ENCODE data around the gene ISOC1.

The ISOC1 gene

DNA sequence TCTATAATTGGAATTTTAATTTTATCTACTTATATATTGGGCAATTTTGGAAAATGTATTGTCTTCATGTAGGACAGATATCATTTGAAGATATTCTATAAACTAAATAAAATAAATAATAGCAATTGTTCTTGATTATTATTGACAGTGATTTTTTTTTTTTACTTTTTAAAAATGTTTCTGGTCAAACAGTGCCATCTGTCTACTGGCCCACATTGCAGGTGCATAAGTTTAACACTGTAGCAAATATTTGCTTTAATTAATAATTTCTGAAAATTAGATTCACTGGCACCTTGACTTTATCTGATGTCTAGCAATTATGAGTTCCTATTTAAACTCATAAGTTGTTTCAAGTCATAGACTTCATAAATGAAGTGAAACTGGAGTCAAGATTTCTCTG, 41.1 kb upstream of the ISOC1 start:
- H3K27ac Mint-ChIP-seq, result no peak overlapping the region
- peaks cover 20% of the 10 kb centered on the region for H3K9me3 Mint-ChIP-seq
- no peak overlapping the region for H3K4me3 Mint-ChIP-seq
- H3K4me1 Mint-ChIP-seq, result peaks cover 12% of the 10 kb centered on the region
- TF ChIP-seq, protein P1, sequence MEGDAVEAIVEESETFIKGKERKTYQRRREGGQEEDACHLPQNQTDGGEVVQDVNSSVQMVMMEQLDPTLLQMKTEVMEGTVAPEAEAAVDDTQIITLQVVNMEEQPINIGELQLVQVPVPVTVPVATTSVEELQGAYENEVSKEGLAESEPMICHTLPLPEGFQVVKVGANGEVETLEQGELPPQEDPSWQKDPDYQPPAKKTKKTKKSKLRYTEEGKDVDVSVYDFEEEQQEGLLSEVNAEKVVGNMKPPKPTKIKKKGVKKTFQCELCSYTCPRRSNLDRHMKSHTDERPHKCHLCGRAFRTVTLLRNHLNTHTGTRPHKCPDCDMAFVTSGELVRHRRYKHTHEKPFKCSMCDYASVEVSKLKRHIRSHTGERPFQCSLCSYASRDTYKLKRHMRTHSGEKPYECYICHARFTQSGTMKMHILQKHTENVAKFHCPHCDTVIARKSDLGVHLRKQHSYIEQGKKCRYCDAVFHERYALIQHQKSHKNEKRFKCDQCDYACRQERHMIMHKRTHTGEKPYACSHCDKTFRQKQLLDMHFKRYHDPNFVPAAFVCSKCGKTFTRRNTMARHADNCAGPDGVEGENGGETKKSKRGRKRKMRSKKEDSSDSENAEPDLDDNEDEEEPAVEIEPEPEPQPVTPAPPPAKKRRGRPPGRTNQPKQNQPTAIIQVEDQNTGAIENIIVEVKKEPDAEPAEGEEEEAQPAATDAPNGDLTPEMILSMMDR (IDR thresholded peaks at IDR 0.05; ENCODE audit: unreplicated experiment in 3 of 3), result no peak
- H3K27me3 Mint-ChIP-seq (ENCODE audit: low read depth), result peaks cover 8% of the 10 kb centered on the region
- H3K36me3 Mint-ChIP-seq (ENCODE audit: low read depth), result no peaks in the 10 kb centered on the region

DNA sequence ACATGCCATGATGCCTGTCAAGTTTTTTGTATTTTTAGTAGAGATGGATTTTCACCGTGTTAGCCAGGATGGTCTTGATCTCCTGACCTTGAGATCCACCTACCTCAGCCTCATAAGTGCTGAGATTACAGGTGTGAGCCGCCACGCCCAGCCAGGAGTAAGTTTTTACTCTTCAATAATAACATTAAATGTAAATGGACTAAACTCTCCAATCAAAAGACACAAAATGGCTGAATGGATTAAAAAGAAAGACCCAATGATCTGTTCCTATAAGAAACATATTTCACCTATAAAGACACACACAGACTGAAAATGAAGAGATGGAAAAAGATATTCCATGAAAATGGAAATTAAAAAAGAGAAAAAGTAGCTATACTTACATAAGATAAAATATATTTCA, 37.2 kb upstream of the ISOC1 start:
- Mint-ChIP-seq H3K27me3 (ENCODE audit: low read depth) (peaks cover 12% of the 10 kb centered on the region), H3K4me3 (no peak overlapping the region), H3K27ac (no peak overlapping the region), H3K4me1 (no peaks in the 10 kb centered on the region), H3K36me3 (ENCODE audit: low read depth) (no peaks in the 10 kb centered on the region), H3K9me3 (peaks cover 20% of the 10 kb centered on the region)
- TF ChIP-seq, protein P1 (IDR thresholded peaks at IDR 0.05; ENCODE audit: unreplicated experiment in 3 of 3), result no peak

DNA sequence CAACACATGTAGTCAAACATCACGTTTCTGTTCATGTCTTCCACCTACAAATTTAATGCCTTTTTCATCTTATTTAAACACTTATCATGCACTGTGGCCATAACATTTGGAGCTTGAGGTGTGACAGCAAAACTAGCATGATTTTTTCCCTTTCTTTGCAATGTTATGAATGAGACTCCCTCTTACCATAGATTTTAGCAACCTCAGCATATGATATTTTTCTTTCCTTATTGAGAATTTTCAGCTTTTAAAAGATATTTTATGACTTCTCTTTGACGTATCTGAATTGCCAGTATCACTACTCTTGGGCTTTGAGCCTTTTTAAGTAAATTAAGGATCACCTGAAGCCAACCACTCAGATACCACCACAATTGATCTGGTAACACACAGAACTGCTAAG, 32.7 kb upstream of the ISOC1 start:
- TF ChIP-seq, protein P1 (IDR thresholded peaks at IDR 0.05; ENCODE audit: unreplicated experiment in 3 of 3), result no peak
- H3K4me3 Mint-ChIP-seq, result no peak overlapping the region
- peaks cover 12% of the 10 kb centered on the region for H3K9me3 Mint-ChIP-seq
- H3K4me1 Mint-ChIP-seq, result peaks cover 7% of the 10 kb centered on the region
- H3K36me3 Mint-ChIP-seq (ENCODE audit: low read depth), result no peaks in the 10 kb centered on the region
- no peak overlapping the region for H3K27ac Mint-ChIP-seq
- H3K27me3 Mint-ChIP-seq (ENCODE audit: low read depth), result peaks cover 4% of the 10 kb centered on the region

DNA sequence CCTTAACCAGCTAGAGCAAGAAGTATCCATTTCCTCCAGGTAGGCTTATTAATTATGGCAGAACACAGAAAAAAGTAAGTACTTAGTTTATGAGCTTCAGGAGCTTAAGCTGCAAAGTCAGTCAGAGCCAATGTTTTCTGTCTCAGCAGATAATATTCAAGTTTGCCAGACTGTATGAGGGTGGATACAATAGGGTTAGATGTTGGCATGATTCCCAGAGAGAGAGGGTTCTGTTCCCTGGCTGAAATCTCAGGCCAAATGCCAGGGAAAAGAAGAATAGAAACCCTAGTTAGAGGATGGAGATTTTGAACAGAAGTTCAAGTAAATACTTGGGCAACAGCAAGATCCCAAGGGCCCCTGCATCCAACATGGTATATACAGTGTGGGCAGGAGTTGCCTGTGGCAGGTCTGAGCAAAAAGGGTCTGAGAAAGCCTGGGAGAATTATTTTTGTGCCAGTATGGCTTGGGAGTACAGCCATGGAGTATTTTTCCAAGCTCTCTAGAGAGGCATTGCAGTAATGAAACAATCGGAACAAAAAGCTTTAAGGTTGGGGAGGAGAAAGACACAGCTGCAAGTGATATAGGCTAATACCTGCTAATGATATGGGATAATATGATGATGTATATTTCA, 31.0 kb upstream of the ISOC1 start:
- Mint-ChIP-seq H3K36me3 (ENCODE audit: low read depth) (no peaks in the 10 kb centered on the region), H3K4me3 (no peak overlapping the region), H3K4me1 (peaks cover 7% of the 10 kb centered on the region)

DNA sequence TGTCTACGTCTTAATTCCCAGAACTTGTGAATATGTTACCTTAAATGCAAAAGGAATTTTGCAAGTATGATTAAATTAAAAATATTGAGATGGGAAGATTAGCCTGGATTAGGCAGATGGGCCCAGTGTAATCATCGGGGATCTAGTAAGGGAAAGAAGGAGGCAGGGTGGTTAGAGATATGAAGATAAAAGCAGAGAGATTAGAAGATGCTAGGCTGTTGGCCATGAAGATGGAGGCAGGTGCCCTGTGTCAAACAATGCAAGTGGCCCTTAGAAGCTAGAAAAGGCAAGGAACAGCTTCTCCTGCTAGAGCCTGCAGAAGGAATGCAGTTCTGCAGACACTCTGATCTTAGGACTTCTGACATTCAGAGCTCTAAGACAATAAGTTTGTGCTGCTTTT, 28.8 kb upstream of the ISOC1 start:
- Mint-ChIP-seq H3K4me1 (peaks cover 7% of the 10 kb centered on the region), H3K27ac (no peak overlapping the region), H3K9me3 (no peaks in the 10 kb centered on the region), H3K4me3 (no peak overlapping the region), H3K36me3 (ENCODE audit: low read depth) (no peaks in the 10 kb centered on the region), H3K27me3 (ENCODE audit: low read depth) (no peaks in the 10 kb centered on the region)
- TF ChIP-seq, protein P1 (IDR thresholded peaks at IDR 0.05; ENCODE audit: unreplicated experiment in 3 of 3), result no peak

More for the DNA sequence above, 31.0 kb upstream of the ISOC1 start:
- H3K27me3 Mint-ChIP-seq (ENCODE audit: low read depth), result peaks cover 3% of the 10 kb centered on the region
- no peaks in the 10 kb centered on the region for H3K9me3 Mint-ChIP-seq
- peak overlapping the region in 1 of 3 experiments; percentile 13 for H3K27ac Mint-ChIP-seq
- TF ChIP-seq, protein P1 (IDR thresholded peaks at IDR 0.05; ENCODE audit: unreplicated experiment in 3 of 3), result no peak

DNA sequence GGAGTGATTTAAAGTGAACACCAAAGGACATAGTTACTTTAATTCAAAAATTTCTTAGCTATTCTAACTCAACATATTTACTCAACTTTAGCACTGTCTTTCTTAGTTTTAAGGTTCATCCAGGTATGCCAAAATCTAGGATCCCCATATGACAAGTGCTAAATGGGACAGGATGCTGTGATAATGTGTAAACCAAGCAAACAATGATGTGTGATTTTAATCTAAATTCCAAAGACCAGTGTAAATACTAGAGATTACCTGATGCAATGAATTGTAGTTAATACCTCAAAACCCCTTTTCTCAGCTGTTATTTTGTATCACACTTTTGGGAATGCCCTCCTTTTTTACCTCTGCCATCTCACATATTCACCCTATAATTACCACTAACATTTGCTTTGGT, 26.8 kb upstream of the ISOC1 start:
- Mint-ChIP-seq H3K9me3 (no peaks in the 10 kb centered on the region), H3K4me3 (no peak overlapping the region), H3K27ac (no peak overlapping the region), H3K36me3 (ENCODE audit: low read depth) (no peaks in the 10 kb centered on the region), H3K4me1 (peaks cover 7% of the 10 kb centered on the region), H3K27me3 (ENCODE audit: low read depth) (no peaks in the 10 kb centered on the region)
- TF ChIP-seq, protein P1 (IDR thresholded peaks at IDR 0.05; ENCODE audit: unreplicated experiment in 3 of 3), result no peak

Data from nephron (organoid).